BLaER1 (cell line): ENCODE results near the gene OR5H2.

Experiments
- H3K27ac ChIP-seq: shearing (Covaris generic); formaldehyde crosslinking; 2 replicates; pipeline ENCODE4 v1.8.1; 2022
- H3K27me3 ChIP-seq: shearing (Covaris generic); formaldehyde crosslinking; 2 replicates; pipeline ENCODE4 v1.8.1; 2022
- H3K36me3 ChIP-seq: shearing (Covaris generic); formaldehyde crosslinking; 2 replicates; pipeline ENCODE4 v1.8.1; 2022
- H3K4me1 ChIP-seq: shearing (Covaris generic); formaldehyde crosslinking; 2 replicates; pipeline ENCODE4 v1.8.1; 2022
- H3K4me2 ChIP-seq: shearing (Covaris generic); formaldehyde crosslinking; 2 replicates; pipeline ENCODE4 v1.8.1; 2022
- H3K4me3 ChIP-seq: shearing (Covaris generic); formaldehyde crosslinking; 2 replicates; pipeline ENCODE4 v1.8.1; 2022
- H3K9ac ChIP-seq: shearing (Covaris generic); formaldehyde crosslinking; 2 replicates; pipeline ENCODE4 v1.8.1; 2022
- H3K9me3 ChIP-seq: shearing (Covaris generic); formaldehyde crosslinking; 2 replicates; pipeline ENCODE4 v1.8.1; 2022
- H4K20me1 ChIP-seq: shearing (Covaris generic); formaldehyde crosslinking; 2 replicates; pipeline ENCODE4 v1.8.1; 2022
- Cebpa-rat ChIP-seq: shearing (Covaris generic); IDR thresholded peaks from 2 replicates; pipeline ENCODE4 v1.8.1; 2022

OR5H2 gene

DNA sequence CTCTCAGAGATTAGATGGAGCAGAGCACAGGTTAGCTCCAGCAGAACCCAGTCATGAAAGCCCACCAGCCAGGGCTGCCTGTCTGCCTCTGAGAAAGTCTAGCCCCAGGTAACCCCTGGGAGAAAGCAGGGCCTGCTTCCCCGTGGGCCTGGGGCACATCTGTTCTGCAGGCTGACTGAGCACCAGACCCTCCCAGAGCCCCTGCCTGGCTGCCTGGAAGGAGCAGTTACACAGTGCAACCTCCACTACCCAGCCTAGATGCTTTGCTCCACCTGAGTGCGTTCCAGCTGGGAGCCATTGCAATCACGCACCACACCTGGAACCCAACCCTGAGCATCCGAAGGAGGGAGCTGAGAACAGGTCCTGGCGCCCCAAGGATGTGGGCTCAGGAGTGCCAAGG, 46.6 kb downstream of the OR5H2 start:
- Histone ChIP-seq H3K27ac (no peak overlapping the region), H4K20me1 (no peaks in the 10 kb centered on the region), H3K4me2 (no peak overlapping the region), H3K9ac (no peak overlapping the region), H3K4me1 (no peaks in the 10 kb centered on the region), H3K9me3 (no peaks in the 10 kb centered on the region), H3K36me3 (no peaks in the 10 kb centered on the region), H3K4me3 (no peak overlapping the region), H3K27me3 (no peaks in the 10 kb centered on the region)
- TF ChIP-seq Cebpa-rat, result no peak

DNA sequence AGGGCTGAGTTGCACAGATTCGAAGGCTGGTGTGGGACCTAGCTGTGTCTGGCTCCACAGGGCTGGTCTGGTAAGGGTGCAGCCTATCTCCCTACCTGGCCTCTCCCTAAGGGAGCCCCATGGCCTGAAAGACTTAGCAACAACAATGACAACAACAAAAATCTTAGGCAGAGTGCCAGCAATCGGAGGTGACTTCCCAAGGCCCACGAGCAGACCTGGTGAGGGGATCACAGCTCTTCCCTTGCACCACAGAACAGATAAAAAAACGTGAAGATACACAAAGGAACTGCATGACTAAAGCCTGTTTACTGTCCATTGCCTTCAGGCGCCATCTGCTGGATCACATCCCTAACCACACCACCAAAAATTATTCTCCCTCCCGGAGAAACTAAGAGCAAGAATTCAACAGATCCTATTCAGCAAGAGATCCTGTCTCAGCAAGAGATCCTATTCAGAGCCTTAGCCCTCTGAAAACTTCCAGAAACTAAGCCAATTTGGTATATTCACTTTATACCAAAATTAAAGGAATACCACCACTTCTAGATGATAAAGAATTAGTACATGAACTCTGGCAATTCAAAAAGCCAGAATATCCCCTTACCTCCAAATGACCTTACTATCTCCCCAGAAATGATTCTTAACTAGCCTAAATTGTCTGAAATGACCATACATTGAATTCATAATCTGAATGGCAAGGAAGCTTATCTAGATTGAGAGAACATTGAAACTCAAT, 47.3 kb downstream of the OR5H2 start:
- TF ChIP-seq Cebpa-rat, result no peak
- H3K9ac ChIP-seq, result no peak overlapping the region
- no peaks in the 10 kb centered on the region for H3K36me3 ChIP-seq
- no peak overlapping the region for H3K27ac ChIP-seq
- H4K20me1 ChIP-seq, result no peaks in the 10 kb centered on the region
- no peaks in the 10 kb centered on the region for H3K4me1 ChIP-seq
- no peak overlapping the region for H3K4me3 ChIP-seq
- H3K9me3 ChIP-seq, result no peaks in the 10 kb centered on the region
- no peaks in the 10 kb centered on the region for H3K27me3 ChIP-seq
- no peak overlapping the region for H3K4me2 ChIP-seq

DNA sequence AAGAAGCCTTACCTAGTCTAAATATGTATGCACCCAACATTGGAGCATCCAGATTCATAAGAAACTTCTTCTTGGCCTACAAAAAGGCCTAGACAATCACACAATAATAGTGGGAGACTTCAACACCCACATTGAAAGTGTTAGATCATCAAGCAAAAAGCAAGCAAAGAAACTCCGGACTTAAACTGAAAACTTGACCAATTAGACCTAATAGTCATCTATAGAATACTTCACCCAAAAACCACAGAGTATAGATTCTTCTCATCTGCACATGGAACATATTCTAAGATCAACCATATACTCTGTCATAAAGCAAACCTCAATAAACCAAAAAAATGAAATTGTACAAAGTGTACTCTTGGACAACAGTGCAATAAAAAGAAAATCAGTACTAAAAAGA, 49.0 kb downstream of the OR5H2 start:
- no peak overlapping the region for H3K4me2 ChIP-seq
- no peaks in the 10 kb centered on the region for H4K20me1 ChIP-seq
- no peak overlapping the region for H3K4me3 ChIP-seq
- no peaks in the 10 kb centered on the region for H3K4me1 ChIP-seq
- H3K36me3 ChIP-seq, result no peaks in the 10 kb centered on the region
- H3K27ac ChIP-seq, result no peak overlapping the region
- H3K9me3 ChIP-seq, result no peaks in the 10 kb centered on the region
- no peak overlapping the region for H3K9ac ChIP-seq
- no peaks in the 10 kb centered on the region for H3K27me3 ChIP-seq
- no peak for TF ChIP-seq Cebpa-rat
